WI38 (cell line): ENCODE data around the gene HIPK2.

Source experiments
- H3K4me3 ChIP-seq: 2 replicates; pipeline ENCODE4 v1.5.1; 2011; ENCODE audit warnings: low read depth, mild to moderate bottlenecking, control low read depth, low read length
- CTCF ChIP-seq: IDR thresholded peaks from 2 replicates; pipeline ENCODE4 v1.5.1; 2012; ENCODE audit warnings: low read depth, mild to moderate bottlenecking, control low read depth, low read length

Gene HIPK2

GRCh38 chr7:139643951-139644585 is 133.7 kb downstream of the HIPK2 start:
- H3K4me3 ChIP-seq: no peak overlapping the region
- TF ChIP-seq CTCF: no peak

GRCh38 chr7:139642283-139642682 is 135.5 kb downstream of the HIPK2 start:
- no peak overlapping the region for H3K4me3 ChIP-seq
- TF ChIP-seq CTCF: no peak

GRCh38 chr7:139641337-139641992 is 136.3 kb downstream of the HIPK2 start:
- no peak overlapping the region for H3K4me3 ChIP-seq
- no peak for TF ChIP-seq CTCF

- no peak overlapping the region for H3K4me3 ChIP-seq
- TF ChIP-seq CTCF: no peak
These were observed 137.1 kb downstream of the HIPK2 start for GRCh38 chr7:139640681-139641080.

GRCh38 chr7:139639563-139639962 is 138.2 kb downstream of the HIPK2 start:
- no peak overlapping the region for H3K4me3 ChIP-seq
- no peak for TF ChIP-seq CTCF

- TF ChIP-seq CTCF: no peak
- H3K4me3 ChIP-seq: no peak overlapping the region
These were observed 142.1 kb downstream of the HIPK2 start for GRCh38 chr7:139635526-139636302.

- no peak overlapping the region for H3K4me3 ChIP-seq
- TF ChIP-seq CTCF: no peak
These were observed 143.7 kb downstream of the HIPK2 start for GRCh38 chr7:139634087-139634486.
